ENCODE results near the gene PLA2G15. TPM values are rescaled to one million over a fixed set of nuclear protein-coding genes. Genes with fewer than 3 reads are reported as not detected.
A peak's percentile ranks its signal among the peaks of the same experiment; 100 is the strongest.

PLA2G15 gene
- polyA plus RNA-seq, 1 of the 3 experiments (the other 2 are of a cell fraction), result 23.9 TPM

DNA sequence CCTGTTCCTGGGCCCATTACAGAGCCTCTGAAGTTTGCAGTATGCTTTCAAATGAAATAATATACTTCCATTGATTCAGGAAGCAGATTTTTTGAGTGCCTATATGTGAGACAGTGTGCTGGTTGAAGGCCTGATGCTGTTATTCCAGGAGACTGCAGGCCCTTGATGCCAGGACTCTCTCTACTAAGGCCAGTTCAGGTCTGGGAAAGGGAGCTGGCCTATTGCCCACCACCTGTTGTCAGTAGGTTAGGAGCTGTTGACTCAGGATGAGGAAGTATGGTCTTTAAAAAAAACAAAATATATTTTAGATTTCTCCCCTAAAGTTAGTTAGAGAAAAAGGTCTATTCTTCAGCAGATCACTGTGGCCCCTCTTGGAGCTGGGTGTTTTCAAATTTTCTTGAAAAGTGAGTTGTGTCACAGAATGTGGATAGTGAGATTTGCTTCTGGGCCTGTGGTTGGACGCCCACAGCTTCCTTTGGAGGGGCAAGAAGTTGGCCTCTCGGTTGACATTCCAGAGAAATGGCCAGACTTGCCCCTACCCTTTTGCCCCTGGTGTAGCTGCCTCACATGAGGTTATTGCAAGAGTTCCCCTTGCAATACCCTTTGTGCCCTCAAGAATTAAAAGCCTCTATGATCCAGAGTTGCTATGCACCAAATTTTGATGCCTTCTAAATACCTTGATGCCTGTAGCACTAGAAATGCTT lies 17.2 kb upstream of the PLA2G15 start:
- Histone ChIP-seq H3K79me2 (ENCODE audit: insufficient read depth) (no peaks in the 10 kb centered on the region), H2AFZ (ENCODE audit: low read depth) (no peak overlapping the region), H3K27ac (ENCODE audit: low read depth in 2 of 2, low read length in 1 of 2) (peak overlapping the region in 1 of 2 experiments; percentile 78; a peak in 2 of 4 replicates), H3K9me3 (no peaks in the 10 kb centered on the region), H3K27me3 (ENCODE audit: insufficient read depth) (no peaks in the 10 kb centered on the region), H3K9ac (no peak overlapping the region), H4K20me1 (ENCODE audit: insufficient read depth) (no peaks in the 10 kb centered on the region), H3K36me3 (replicated peaks in 1 of 2; ENCODE audit: control insufficient read depth in 1 of 2, insufficient read depth in 2 of 2, low read length in 1 of 2) (peaks cover 4 to 8% of the 10 kb centered on the region in 2 experiments), H3K9me2 (no peaks in the 10 kb centered on the region), H3K4me3 (ENCODE audit: low read depth in 2 of 2, low read length in 1 of 2) (no peak overlapping the region), H3K4me2 (no peak overlapping the region), H3F3A (replicated peaks; ENCODE audit: insufficient read depth) (peaks cover 7% of the 10 kb centered on the region), H3K4me1 (ENCODE audit: control insufficient read depth in 1 of 2, insufficient read depth in 2 of 2, low read depth in 1 of 2, low read length in 1 of 2) (peaks cover 0 to 25% of the 10 kb centered on the region in 2 experiments; a peak in 2 of 4 replicates)
- ChIA-PET CTCF (interaction anchor here (0.7 to 6.0 kb wide), 23 partner anchors 8 to 344 kb away, joined by 3 to 98 read pairs (median 4); partner anchors contain the start of gene NFATC3), POLR2A (interaction anchor here (1.1 to 2.3 kb wide), 2 partner anchors 9 to 143 kb away, joined by 5 to 10 read pairs; partner anchors contain the start of gene NFATC3)
- no peak for TF ChIP-seq MXI1 (IDR thresholded peaks at IDR 0.05; ENCODE audit: low read depth, low read length)
- TF ChIP-seq, protein P1, sequence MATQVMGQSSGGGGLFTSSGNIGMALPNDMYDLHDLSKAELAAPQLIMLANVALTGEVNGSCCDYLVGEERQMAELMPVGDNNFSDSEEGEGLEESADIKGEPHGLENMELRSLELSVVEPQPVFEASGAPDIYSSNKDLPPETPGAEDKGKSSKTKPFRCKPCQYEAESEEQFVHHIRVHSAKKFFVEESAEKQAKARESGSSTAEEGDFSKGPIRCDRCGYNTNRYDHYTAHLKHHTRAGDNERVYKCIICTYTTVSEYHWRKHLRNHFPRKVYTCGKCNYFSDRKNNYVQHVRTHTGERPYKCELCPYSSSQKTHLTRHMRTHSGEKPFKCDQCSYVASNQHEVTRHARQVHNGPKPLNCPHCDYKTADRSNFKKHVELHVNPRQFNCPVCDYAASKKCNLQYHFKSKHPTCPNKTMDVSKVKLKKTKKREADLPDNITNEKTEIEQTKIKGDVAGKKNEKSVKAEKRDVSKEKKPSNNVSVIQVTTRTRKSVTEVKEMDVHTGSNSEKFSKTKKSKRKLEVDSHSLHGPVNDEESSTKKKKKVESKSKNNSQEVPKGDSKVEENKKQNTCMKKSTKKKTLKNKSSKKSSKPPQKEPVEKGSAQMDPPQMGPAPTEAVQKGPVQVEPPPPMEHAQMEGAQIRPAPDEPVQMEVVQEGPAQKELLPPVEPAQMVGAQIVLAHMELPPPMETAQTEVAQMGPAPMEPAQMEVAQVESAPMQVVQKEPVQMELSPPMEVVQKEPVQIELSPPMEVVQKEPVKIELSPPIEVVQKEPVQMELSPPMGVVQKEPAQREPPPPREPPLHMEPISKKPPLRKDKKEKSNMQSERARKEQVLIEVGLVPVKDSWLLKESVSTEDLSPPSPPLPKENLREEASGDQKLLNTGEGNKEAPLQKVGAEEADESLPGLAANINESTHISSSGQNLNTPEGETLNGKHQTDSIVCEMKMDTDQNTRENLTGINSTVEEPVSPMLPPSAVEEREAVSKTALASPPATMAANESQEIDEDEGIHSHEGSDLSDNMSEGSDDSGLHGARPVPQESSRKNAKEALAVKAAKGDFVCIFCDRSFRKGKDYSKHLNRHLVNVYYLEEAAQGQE (IDR thresholded peaks at IDR 0.05; ENCODE audit: low read depth, low read length), result no peak
- TF ChIP-seq RAD21 (IDR thresholded peaks at IDR 0.05; ENCODE audit: low read length), result no peak
- no peak for TF ChIP-seq FOSL2 (IDR thresholded peaks at IDR 0.05; ENCODE audit: borderline replicate concordance, low read depth)
- no peak for TF ChIP-seq EP300 (IDR thresholded peaks at IDR 0.05; ENCODE audit: borderline replicate concordance in 1 of 2, low read depth in 1 of 2, low read length in 1 of 2)
- 95% methylated on average over 2 of the region's 2 CpGs for WGBS (ENCODE audit: low lambda C conversion rate)
- DNase-seq, result no peak

DNA sequence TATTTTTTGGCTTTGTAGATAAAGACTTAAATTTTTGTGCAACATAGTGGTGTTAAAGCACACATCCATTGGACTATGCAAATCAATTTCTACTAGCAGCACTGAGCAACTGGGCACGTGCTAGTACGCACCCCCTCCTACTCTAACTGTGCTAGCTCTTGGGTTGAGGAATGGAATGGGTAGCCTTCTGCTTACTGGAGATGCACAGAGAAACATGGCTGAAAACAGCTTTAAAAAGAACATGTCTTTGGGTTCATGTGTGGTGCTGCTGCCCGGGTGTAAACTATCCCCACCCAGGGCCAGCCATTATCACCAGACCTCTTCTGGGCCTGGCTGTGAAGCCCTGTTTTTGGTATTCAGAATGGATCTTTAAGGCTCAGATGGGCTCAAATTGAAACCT lies 16.5 kb upstream of the PLA2G15 start:
- no peaks in the 10 kb centered on the region for H3K9me2 ChIP-seq
- peaks cover 4 to 8% of the 10 kb centered on the region in 2 experiments for H3K36me3 ChIP-seq (replicated peaks in 1 of 2; ENCODE audit: control insufficient read depth in 1 of 2, insufficient read depth in 2 of 2, low read length in 1 of 2)
- peaks cover 7% of the 10 kb centered on the region for H3F3A ChIP-seq (replicated peaks; ENCODE audit: insufficient read depth)
- H3K4me1 ChIP-seq (ENCODE audit: control insufficient read depth in 1 of 2, insufficient read depth in 2 of 2, low read depth in 1 of 2, low read length in 1 of 2), result peaks cover 0 to 25% of the 10 kb centered on the region in 2 experiments; a peak in 2 of 4 replicates
- H3K4me3 ChIP-seq (ENCODE audit: low read depth in 2 of 2, low read length in 1 of 2), result no peak overlapping the region
- no peaks in the 10 kb centered on the region for H3K27me3 ChIP-seq (ENCODE audit: insufficient read depth)
- H4K20me1 ChIP-seq (ENCODE audit: insufficient read depth), result no peaks in the 10 kb centered on the region
- no peak overlapping the region for H2AFZ ChIP-seq (ENCODE audit: low read depth)
- H3K4me2 ChIP-seq, result no peak overlapping the region
- ChIA-PET POLR2A (interaction anchor here (1.1 to 2.3 kb wide), 2 partner anchors 9 to 143 kb away, joined by 5 to 10 read pairs; partner anchors contain the start of gene NFATC3), CTCF (interaction anchor here (0.7 to 6.0 kb wide), 22 partner anchors 8 to 345 kb away, joined by 3 to 98 read pairs (median 4); partner anchors contain the start of gene NFATC3)
- no peak overlapping the region for H3K9ac ChIP-seq
- H3K79me2 ChIP-seq (ENCODE audit: insufficient read depth), result no peaks in the 10 kb centered on the region
- H3K9me3 ChIP-seq, result no peaks in the 10 kb centered on the region
- TF ChIP-seq NRF1 (IDR thresholded peaks at IDR 0.05; ENCODE audit: low read depth, low read length) (no peak), SIN3A (IDR thresholded peaks at IDR 0.05; ENCODE audit: borderline replicate concordance, low read depth, low read length) (no peak), RFX5 (IDR thresholded peaks at IDR 0.05; ENCODE audit: low read length) (no peak), GABPA (IDR thresholded peaks at IDR 0.05; ENCODE audit: low read depth) (no peak), FOXM1 (IDR thresholded peaks at IDR 0.05; ENCODE audit: low read depth) (no peak), TEAD4 (IDR thresholded peaks at IDR 0.05; ENCODE audit: borderline replicate concordance, insufficient read depth) (no peak), EP300 (IDR thresholded peaks at IDR 0.05; ENCODE audit: borderline replicate concordance in 1 of 2, low read depth in 1 of 2, low read length in 1 of 2) (no peak), MEF2A (IDR thresholded peaks at IDR 0.05; ENCODE audit: borderline replicate concordance, low read depth) (no peak), YY1 (IDR thresholded peaks at IDR 0.05; ENCODE audit: low read depth) (no peak), JUND (IDR thresholded peaks at IDR 0.05) (no peak), GATA2 (CRISPR knock-in tag; IDR thresholded peaks at IDR 0.05) (no peak)
- TF ChIP-seq, protein P2, sequence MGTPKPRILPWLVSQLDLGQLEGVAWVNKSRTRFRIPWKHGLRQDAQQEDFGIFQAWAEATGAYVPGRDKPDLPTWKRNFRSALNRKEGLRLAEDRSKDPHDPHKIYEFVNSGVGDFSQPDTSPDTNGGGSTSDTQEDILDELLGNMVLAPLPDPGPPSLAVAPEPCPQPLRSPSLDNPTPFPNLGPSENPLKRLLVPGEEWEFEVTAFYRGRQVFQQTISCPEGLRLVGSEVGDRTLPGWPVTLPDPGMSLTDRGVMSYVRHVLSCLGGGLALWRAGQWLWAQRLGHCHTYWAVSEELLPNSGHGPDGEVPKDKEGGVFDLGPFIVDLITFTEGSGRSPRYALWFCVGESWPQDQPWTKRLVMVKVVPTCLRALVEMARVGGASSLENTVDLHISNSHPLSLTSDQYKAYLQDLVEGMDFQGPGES (IDR thresholded peaks at IDR 0.05; ENCODE audit: low read depth, low read length), result no peak
- TF ChIP-seq, protein P3, sequence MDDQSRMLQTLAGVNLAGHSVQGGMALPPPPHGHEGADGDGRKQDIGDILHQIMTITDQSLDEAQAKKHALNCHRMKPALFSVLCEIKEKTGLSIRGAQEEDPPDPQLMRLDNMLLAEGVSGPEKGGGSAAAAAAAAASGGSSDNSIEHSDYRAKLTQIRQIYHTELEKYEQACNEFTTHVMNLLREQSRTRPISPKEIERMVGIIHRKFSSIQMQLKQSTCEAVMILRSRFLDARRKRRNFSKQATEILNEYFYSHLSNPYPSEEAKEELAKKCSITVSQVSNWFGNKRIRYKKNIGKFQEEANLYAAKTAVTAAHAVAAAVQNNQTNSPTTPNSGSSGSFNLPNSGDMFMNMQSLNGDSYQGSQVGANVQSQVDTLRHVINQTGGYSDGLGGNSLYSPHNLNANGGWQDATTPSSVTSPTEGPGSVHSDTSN (IDR thresholded peaks at IDR 0.05), result no peak
- H3K27ac ChIP-seq (ENCODE audit: low read depth in 2 of 2, low read length in 1 of 2), result peak overlapping the region in 1 of 2 experiments; percentile 8; a peak in 1 of 4 replicates
- no peak for DNase-seq
- WGBS (ENCODE audit: low lambda C conversion rate), result 100% methylated on average over 3 of the region's 3 CpGs
